HCT116 (cell line): ENCODE data around the gene APOL5.

Experiments
- MAX ChIP-seq: IDR thresholded peaks from 2 replicates; pipeline ENCODE4 v1.6.1; 2012
- POLR2A ChIP-seq: IDR thresholded peaks from 2 replicates; pipeline ENCODE4 v1.7.0; 2011; ENCODE audit warnings: borderline replicate concordance; ENCODE audit not compliant: insufficient read depth, insufficient read length; ENCODE audit errors: extremely low read depth
- POLR2AphosphoS5 ChIP-seq: IDR thresholded peaks from 2 replicates; pipeline ENCODE4 v1.6.1; 2011; ENCODE audit warnings: mild to moderate bottlenecking, low read depth, low read length, moderate library complexity
- REST ChIP-seq: IDR thresholded peaks from 2 replicates; pipeline ENCODE4 v1.6.1; 2012; ENCODE audit warnings: low read depth
- SP1 ChIP-seq: IDR thresholded peaks from 2 replicates; pipeline ENCODE4 v1.6.1; 2012; ENCODE audit warnings: low read depth
- YY1 ChIP-seq: IDR thresholded peaks from 2 replicates; pipeline ENCODE4 v1.6.1; 2011; ENCODE audit warnings: low read length, low read depth, moderate library complexity, mild to moderate bottlenecking; ENCODE audit not compliant: insufficient replicate concordance; ENCODE audit errors: extremely low read depth
- ZNF274 ChIP-seq: fragments of 200-500 bp; sonication (Bioruptor generic); IDR thresholded peaks from 2 replicates; pipeline ENCODE4 v1.6.1; 2014; ENCODE audit warnings: mild to moderate bottlenecking, low read depth, low read length, inconsistent platforms
- TF ChIP-seq, protein P1 (sequence below), 3 experiments: fragments of 200-600 bp in 1 of 3; sonication (generic) in 1 of 3; IDR thresholded peaks in 2 of 3; conservative IDR thresholded peaks in 1 of 3; 2 replicates each; pipeline ENCODE4 v1.5.1; 2012 to 2017; ENCODE audit warnings: low read depth in 2 of 3, low read length in 2 of 3, antibody characterized with exemption in 1 of 3, borderline replicate concordance in 1 of 3, control low read depth in 1 of 3, mild to moderate bottlenecking in 1 of 3, mixed read lengths in 1 of 3, mixed run types in 1 of 3, moderate library complexity in 1 of 3; ENCODE audit not compliant: insufficient read depth in 1 of 3

- TF ChIP-seq, protein P1, sequence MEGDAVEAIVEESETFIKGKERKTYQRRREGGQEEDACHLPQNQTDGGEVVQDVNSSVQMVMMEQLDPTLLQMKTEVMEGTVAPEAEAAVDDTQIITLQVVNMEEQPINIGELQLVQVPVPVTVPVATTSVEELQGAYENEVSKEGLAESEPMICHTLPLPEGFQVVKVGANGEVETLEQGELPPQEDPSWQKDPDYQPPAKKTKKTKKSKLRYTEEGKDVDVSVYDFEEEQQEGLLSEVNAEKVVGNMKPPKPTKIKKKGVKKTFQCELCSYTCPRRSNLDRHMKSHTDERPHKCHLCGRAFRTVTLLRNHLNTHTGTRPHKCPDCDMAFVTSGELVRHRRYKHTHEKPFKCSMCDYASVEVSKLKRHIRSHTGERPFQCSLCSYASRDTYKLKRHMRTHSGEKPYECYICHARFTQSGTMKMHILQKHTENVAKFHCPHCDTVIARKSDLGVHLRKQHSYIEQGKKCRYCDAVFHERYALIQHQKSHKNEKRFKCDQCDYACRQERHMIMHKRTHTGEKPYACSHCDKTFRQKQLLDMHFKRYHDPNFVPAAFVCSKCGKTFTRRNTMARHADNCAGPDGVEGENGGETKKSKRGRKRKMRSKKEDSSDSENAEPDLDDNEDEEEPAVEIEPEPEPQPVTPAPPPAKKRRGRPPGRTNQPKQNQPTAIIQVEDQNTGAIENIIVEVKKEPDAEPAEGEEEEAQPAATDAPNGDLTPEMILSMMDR (IDR thresholded peaks at IDR 0.05 in 2 of 3, conservative IDR thresholded peaks at IDR 0.05 in 1 of 3; ENCODE audit: borderline replicate concordance in 1 of 3, insufficient read depth in 1 of 3, low read depth in 2 of 3, low read length in 2 of 3): no peak
- TF ChIP-seq POLR2AphosphoS5 (no peak), POLR2A (no peak), YY1 (no peak), ZNF274 (no peak), MAX (no peak), REST (no peak), SP1 (no peak)
These were observed 32.1 kb downstream of the APOL5 start for GRCh38 chr22:35749808-35750207.
